Panc1 (cell line): ENCODE results near the gene MYH4. TPM values are rescaled to one million over a fixed set of nuclear protein-coding genes. Genes with fewer than 3 reads are reported as not detected.

Source experiments
- ATAC-seq: fragments of 200-7000 bp; cut with Tn5 transposase; 2 replicates; pipeline ENCODE4 v1.9.1; 2020; ENCODE audit warnings: mild to moderate bottlenecking, moderate library complexity
- BruUV-seq: library from RNA; stranded (reverse); fragments of 400-500 nt; replicated peaks from 2 replicates; lab custom pipeline; 2021; lab: Mats Ljungman, UMichigan
- CTCF ChIA-PET: fragments of 300-600 bp; sonication (Branson Sonifier 250); formaldehyde crosslinking; loops from one replicate; lab custom pipeline; 2022; ENCODE audit warnings: antibody characterized with exemption; lab: Charles Lee
- POLR2A ChIA-PET: fragments of 300-600 bp; sonication (Branson Sonifier 250); formaldehyde crosslinking; loops from one replicate; lab custom pipeline; 2022; ENCODE audit warnings: antibody characterized with exemption; lab: Charles Lee
- DNase-seq: peaks from one replicate; pipeline ENCODE4 v3.0.0-alpha.2; 2010; ENCODE audit warnings: low read depth, low spot score
- H3K27ac ChIP-seq: 2 replicates; pipeline ENCODE4 v1.5.1; 2011; ENCODE audit warnings: mild to moderate bottlenecking, low read length, inconsistent platforms
- H3K27me3 ChIP-seq: fragments of 200-500 bp; sonication (Bioruptor generic); 2 replicates; pipeline ENCODE4 v1.6.0; 2014; ENCODE audit warnings: low read length, inconsistent platforms; ENCODE audit not compliant: control insufficient read depth, insufficient read depth
- H3K36me3 ChIP-seq: fragments of 200-500 bp; sonication (Bioruptor generic); 2 replicates; pipeline ENCODE4 v1.5.1; 2014; ENCODE audit warnings: inconsistent platforms, mild to moderate bottlenecking, low read length, moderate library complexity; ENCODE audit not compliant: control insufficient read depth, insufficient read depth
- H3K4me1 ChIP-seq: 2 replicates; pipeline ENCODE4 v1.5.1; 2011; ENCODE audit warnings: inconsistent platforms, mild to moderate bottlenecking, low read length, moderate library complexity; ENCODE audit not compliant: control insufficient read depth, insufficient read depth
- H3K4me3 ChIP-seq, 2 experiments: 2 replicates each; pipeline ENCODE4 v1.5.1; 2011 to 2012; ENCODE audit warnings: low read depth in 2 of 2, low read length in 2 of 2, mild to moderate bottlenecking in 2 of 2, inconsistent platforms in 1 of 2, moderate library complexity in 1 of 2
- H3K9me3 ChIP-seq: fragments of 200-500 bp; sonication (Bioruptor generic); 2 replicates; pipeline ENCODE4 v1.5.1; 2014; ENCODE audit warnings: low read depth, mild to moderate bottlenecking, inconsistent platforms, low read length, moderate library complexity; ENCODE audit not compliant: control insufficient read depth, insufficient read depth
- POLR2AphosphoS5 ChIP-seq: IDR thresholded peaks from 2 replicates; pipeline ENCODE4 v1.6.1; 2012; ENCODE audit warnings: mild to moderate bottlenecking, low read depth, low read length, moderate library complexity
- SIN3A ChIP-seq: IDR thresholded peaks from 2 replicates; pipeline ENCODE4 v1.6.1; 2012; ENCODE audit warnings: low read depth, mild to moderate bottlenecking, low read length, moderate library complexity, borderline replicate concordance; ENCODE audit not compliant: insufficient read depth
- TCF7L2 ChIP-seq: IDR thresholded peaks from 2 replicates; pipeline ENCODE4 v1.6.1; 2011; ENCODE audit warnings: mild to moderate bottlenecking, low read depth, low read length, inconsistent platforms
- in situ Hi-C: cut with HindIII; loops from 2 replicates; pipeline ENCODE4 v1.10.0; 2016; ENCODE audit warnings: low sequenced_read_pairs, low pct_unique_long_range_greater_than_20kb
- intact Hi-C: fragments of 100-400 bp; cut with micrococcal nuclease; formaldehyde crosslinking; loops from one replicate; pipeline ENCODE4 v1.10.0; 2022; ENCODE audit not compliant: unreplicated experiment
- total RNA-seq: library from RNA; stranded (reverse); gene quantifications from one replicate; pipeline ENCODE4 v1.2.1, GENCODE V29; 2021; ENCODE audit not compliant: unreplicated experiment
- TF ChIP-seq, protein P1 (sequence below), 2 experiments: IDR thresholded peaks; 2 replicates each; pipeline ENCODE4 v1.6.1; 2011 to 2012; ENCODE audit warnings: low read depth in 2 of 2, control low read depth in 1 of 2, low read length in 1 of 2, mild to moderate bottlenecking in 1 of 2, moderate library complexity in 1 of 2; ENCODE audit not compliant: insufficient read depth in 1 of 2
- TF ChIP-seq, protein P2 (sequence below): fragments of 450-650 bp; IDR thresholded peaks from 2 replicates; pipeline ENCODE4 v1.5.1; 2017; ENCODE audit warnings: mild to moderate bottlenecking

The MYH4 gene
- total RNA-seq, 1 experiment from 2014 or later = not detected

DNA sequence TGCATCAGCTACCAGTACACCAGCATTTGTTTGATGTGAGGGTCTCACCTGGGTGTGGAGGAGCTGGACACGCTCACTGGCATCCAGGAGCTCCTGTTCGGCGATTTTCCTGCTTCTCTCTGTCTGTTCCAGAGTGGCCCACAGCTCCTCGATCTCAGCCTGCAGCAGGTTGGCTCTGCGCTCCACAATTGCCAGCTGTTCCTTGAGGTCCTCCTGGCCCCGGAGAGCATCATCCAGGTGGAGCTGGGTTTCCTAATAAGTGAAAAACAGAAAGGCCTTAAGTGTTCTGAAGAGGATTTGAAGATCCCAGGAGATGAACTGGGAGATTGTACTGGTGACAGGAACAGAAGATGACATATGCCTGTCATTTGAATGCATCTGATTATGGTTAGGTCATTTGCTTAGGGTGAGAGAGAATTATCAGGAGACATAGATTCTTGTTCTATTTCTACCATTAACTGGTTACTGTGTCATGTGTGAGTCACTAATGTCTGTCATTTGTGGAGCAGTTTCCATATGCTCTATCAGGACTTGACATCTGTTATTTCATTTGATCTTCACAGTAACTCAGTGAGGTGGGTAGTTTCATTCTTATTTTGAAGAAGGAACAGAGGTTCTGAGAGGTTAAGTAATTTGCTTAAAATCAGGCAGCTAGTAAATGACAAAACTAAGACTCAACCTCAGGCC, 75.0 kb downstream of the MYH4 start:
- DNase-seq (no peak), ATAC-seq (no peak)
- POLR2A ChIA-PET = no interaction called here
- H3K36me3 ChIP-seq = no peaks in the 10 kb centered on the region
- intact Hi-C loops (no loop called here), in situ Hi-C loops (no loop called here)
- no peaks in the 10 kb centered on the region for H3K9me3 ChIP-seq
- no TSS peak for BruUV-seq
- H3K4me3 ChIP-seq = no peak overlapping the region
- TF ChIP-seq SIN3A (no peak), POLR2AphosphoS5 (no peak), TCF7L2 (no peak)
- TF ChIP-seq, protein P1, sequence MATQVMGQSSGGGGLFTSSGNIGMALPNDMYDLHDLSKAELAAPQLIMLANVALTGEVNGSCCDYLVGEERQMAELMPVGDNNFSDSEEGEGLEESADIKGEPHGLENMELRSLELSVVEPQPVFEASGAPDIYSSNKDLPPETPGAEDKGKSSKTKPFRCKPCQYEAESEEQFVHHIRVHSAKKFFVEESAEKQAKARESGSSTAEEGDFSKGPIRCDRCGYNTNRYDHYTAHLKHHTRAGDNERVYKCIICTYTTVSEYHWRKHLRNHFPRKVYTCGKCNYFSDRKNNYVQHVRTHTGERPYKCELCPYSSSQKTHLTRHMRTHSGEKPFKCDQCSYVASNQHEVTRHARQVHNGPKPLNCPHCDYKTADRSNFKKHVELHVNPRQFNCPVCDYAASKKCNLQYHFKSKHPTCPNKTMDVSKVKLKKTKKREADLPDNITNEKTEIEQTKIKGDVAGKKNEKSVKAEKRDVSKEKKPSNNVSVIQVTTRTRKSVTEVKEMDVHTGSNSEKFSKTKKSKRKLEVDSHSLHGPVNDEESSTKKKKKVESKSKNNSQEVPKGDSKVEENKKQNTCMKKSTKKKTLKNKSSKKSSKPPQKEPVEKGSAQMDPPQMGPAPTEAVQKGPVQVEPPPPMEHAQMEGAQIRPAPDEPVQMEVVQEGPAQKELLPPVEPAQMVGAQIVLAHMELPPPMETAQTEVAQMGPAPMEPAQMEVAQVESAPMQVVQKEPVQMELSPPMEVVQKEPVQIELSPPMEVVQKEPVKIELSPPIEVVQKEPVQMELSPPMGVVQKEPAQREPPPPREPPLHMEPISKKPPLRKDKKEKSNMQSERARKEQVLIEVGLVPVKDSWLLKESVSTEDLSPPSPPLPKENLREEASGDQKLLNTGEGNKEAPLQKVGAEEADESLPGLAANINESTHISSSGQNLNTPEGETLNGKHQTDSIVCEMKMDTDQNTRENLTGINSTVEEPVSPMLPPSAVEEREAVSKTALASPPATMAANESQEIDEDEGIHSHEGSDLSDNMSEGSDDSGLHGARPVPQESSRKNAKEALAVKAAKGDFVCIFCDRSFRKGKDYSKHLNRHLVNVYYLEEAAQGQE (IDR thresholded peaks at IDR 0.05; ENCODE audit: insufficient read depth in 1 of 2, low read depth in 2 of 2, low read length in 1 of 2) = no peak
- TF ChIP-seq, protein P2, sequence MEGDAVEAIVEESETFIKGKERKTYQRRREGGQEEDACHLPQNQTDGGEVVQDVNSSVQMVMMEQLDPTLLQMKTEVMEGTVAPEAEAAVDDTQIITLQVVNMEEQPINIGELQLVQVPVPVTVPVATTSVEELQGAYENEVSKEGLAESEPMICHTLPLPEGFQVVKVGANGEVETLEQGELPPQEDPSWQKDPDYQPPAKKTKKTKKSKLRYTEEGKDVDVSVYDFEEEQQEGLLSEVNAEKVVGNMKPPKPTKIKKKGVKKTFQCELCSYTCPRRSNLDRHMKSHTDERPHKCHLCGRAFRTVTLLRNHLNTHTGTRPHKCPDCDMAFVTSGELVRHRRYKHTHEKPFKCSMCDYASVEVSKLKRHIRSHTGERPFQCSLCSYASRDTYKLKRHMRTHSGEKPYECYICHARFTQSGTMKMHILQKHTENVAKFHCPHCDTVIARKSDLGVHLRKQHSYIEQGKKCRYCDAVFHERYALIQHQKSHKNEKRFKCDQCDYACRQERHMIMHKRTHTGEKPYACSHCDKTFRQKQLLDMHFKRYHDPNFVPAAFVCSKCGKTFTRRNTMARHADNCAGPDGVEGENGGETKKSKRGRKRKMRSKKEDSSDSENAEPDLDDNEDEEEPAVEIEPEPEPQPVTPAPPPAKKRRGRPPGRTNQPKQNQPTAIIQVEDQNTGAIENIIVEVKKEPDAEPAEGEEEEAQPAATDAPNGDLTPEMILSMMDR = no peak
- H3K27me3 ChIP-seq = no peaks in the 10 kb centered on the region; the same call in 1 of the 2 replicates
- H3K27ac ChIP-seq = no peak overlapping the region
- CTCF ChIA-PET = no interaction called here
- no peaks in the 10 kb centered on the region for H3K4me1 ChIP-seq

Other genes starting within 250 kb of the MYH4 start
- not detected for gene MYH13, start 96.6 kb downstream of the MYH4 start, total RNA-seq
- not detected for gene MYH8, start 47.6 kb downstream of the MYH4 start, total RNA-seq
- gene MYH1, start 49.0 kb upstream of the MYH4 start, total RNA-seq = not detected
- gene MYH2, start 80.1 kb upstream of the MYH4 start, total RNA-seq = not detected
- gene MYH3, start 187.8 kb upstream of the MYH4 start, total RNA-seq = 1.6 TPM
- 28.0 TPM for gene SCO1, start 228.0 kb upstream of the MYH4 start, total RNA-seq
- gene ADPRM, start 228.0 kb upstream of the MYH4 start, total RNA-seq = 2.4 TPM